GM23248 (cell line): ENCODE data around the gene DEFB128. TPM values are rescaled to one million over a fixed set of nuclear protein-coding genes. Genes with fewer than 3 reads are reported as not detected.
"Not testable (repeated sequence)": the region's sequence is repeated elsewhere in the genome, so short reads cannot be mapped to it uniquely, and the experiment has no call there.

ENCODE experiments used
- DNase-seq: peaks from one replicate; pipeline ENCODE4 v3.0.0-alpha.2; 2015
- H2AFZ ChIP-seq: fragments of 200-600 bp; sonication (generic); 2 replicates; pipeline ENCODE4 v1.6.1; 2016; ENCODE audit warnings: antibody characterized with exemption
- H3F3A ChIP-seq: fragments of 200-600 bp; sonication (generic); 2 replicates; pipeline ENCODE4 v1.6.1; 2016; ENCODE audit warnings: mild to moderate bottlenecking, antibody characterized with exemption, mixed run types; ENCODE audit not compliant: insufficient read depth
- H3K27ac ChIP-seq: fragments of 200-600 bp; sonication (generic); 2 replicates; pipeline ENCODE4 v1.5.1; 2016; ENCODE audit warnings: mild to moderate bottlenecking
- H3K27me3 ChIP-seq: fragments of 200-600 bp; sonication (generic); replicated peaks from 2 replicates; pipeline ENCODE4 v1.6.1; 2016; ENCODE audit warnings: mild to moderate bottlenecking; ENCODE audit not compliant: insufficient read depth
- H3K36me3 ChIP-seq: fragments of 200-600 bp; sonication (generic); 2 replicates; pipeline ENCODE4 v1.6.1; 2016; ENCODE audit warnings: low read depth, mild to moderate bottlenecking
- H3K4me1 ChIP-seq: fragments of 200-600 bp; sonication (generic); 2 replicates; pipeline ENCODE4 v1.6.1; 2016; ENCODE audit warnings: mild to moderate bottlenecking; ENCODE audit not compliant: insufficient read depth
- H3K4me2 ChIP-seq: fragments of 200-600 bp; sonication (generic); one replicate; pipeline ENCODE4 v1.6.1; 2016; ENCODE audit warnings: mild to moderate bottlenecking; ENCODE audit not compliant: unreplicated experiment
- H3K4me3 ChIP-seq: fragments of 200-600 bp; sonication (generic); 2 replicates; pipeline ENCODE4 v1.5.1; 2016; ENCODE audit warnings: mild to moderate bottlenecking
- H3K79me2 ChIP-seq: fragments of 200-600 bp; sonication (generic); 2 replicates; pipeline ENCODE4 v1.6.1; 2016; ENCODE audit warnings: mild to moderate bottlenecking; ENCODE audit not compliant: insufficient read depth
- H3K9ac ChIP-seq: fragments of 200-600 bp; sonication (generic); 2 replicates; pipeline ENCODE4 v1.6.1; 2016; ENCODE audit warnings: mild to moderate bottlenecking
- H3K9me2 ChIP-seq: fragments of 200-600 bp; sonication (generic); 2 replicates; pipeline ENCODE4 v1.6.1; 2016; ENCODE audit warnings: mixed run types, mild to moderate bottlenecking, moderate library complexity; ENCODE audit not compliant: insufficient read depth
- H3K9me3 ChIP-seq: fragments of 200-600 bp; sonication (generic); one replicate; pipeline ENCODE4 v1.6.1; 2017; ENCODE audit warnings: low read depth
- H4K20me1 ChIP-seq: fragments of 200-600 bp; sonication (generic); 2 replicates; pipeline ENCODE4 v1.6.0; 2016; ENCODE audit not compliant: insufficient read depth
- EZH2 ChIP-seq: fragments of 200-600 bp; sonication (generic); IDR thresholded peaks from 2 replicates; pipeline ENCODE4 v1.6.1; 2018; ENCODE audit warnings: antibody characterized with exemption, mild to moderate bottlenecking; ENCODE audit not compliant: insufficient read depth, poor library complexity, severe bottlenecking
- EZH2phosphoT487 ChIP-seq: fragments of 200-600 bp; sonication (generic); IDR thresholded peaks from 2 replicates; pipeline ENCODE4 v1.6.1; 2018; ENCODE audit warnings: antibody characterized with exemption, moderate library complexity, mild to moderate bottlenecking, low read depth; ENCODE audit not compliant: insufficient read depth
- WGBS, 2 experiments: methylation state at CpG; one replicate each; pipeline ENCODE4 v1.1.6; 2015 to 2017; ENCODE audit warnings: low lambda C conversion rate in 2 of 2, low coverage in 1 of 2; ENCODE audit errors: missing lambda C conversion rate in 2 of 2; 5-methylcytosine and 5-hydroxymethylcytosine counted together
- in situ Hi-C: fragments of 300-500 bp; cut with MboI; formaldehyde crosslinking; loops from 2 replicates; pipeline ENCODE4 v1.15.0; 2020
- polyA plus RNA-seq: library from polyadenylated mRNA; unstranded; fragments of >200 nt; fragmentation: Nextera tagmentation; extraction: Ambion mirVana; gene quantifications from 2 replicates; pipeline ENCODE4 v1.2.1, GENCODE V29; 2016
- total RNA-seq: library from RNA; depleted of rRNA; stranded (reverse); fragments of >200 nt; shearing (Covaris generic); gene quantifications from 2 replicates; pipeline ENCODE4 v1.2.3, GENCODE V29; 2014

DEFB128 gene
- total and polyA plus RNA-seq, 2 experiments from 2014 or later: not detected

GRCh38 chr20:227439-228105 is 38.1 kb upstream of the DEFB128 start:
- WGBS, 2 experiments: 18 to 33% methylated on average over 3 of the region's 3 CpGs
- Histone ChIP-seq H3K4me2 (no peak overlapping the region), H3K79me2 (no peaks in the 10 kb centered on the region), H3K9ac (no peak overlapping the region), H2AFZ (no peak overlapping the region), H3K27me3 (no peaks in the 10 kb centered on the region), H3K9me2 (no peaks in the 10 kb centered on the region), H3F3A (no peaks in the 10 kb centered on the region), H3K36me3 (no peaks in the 10 kb centered on the region), H3K27ac (no peak overlapping the region), H3K4me1 (no peaks in the 10 kb centered on the region), H4K20me1 (no peaks in the 10 kb centered on the region), H3K4me3 (no peak overlapping the region), H3K9me3 (no peaks in the 10 kb centered on the region)
- DNase-seq: no peak
- in situ Hi-C loops: no loop called here
- TF ChIP-seq EZH2 (no peak), EZH2phosphoT487 (no peak)

- in situ Hi-C loops: no loop called here
- TF ChIP-seq EZH2phosphoT487 (no peak), EZH2 (no peak)
- H4K20me1 ChIP-seq: no peaks in the 10 kb centered on the region
Observed at GRCh38 chr20:226958-227357, 37.4 kb upstream of the DEFB128 start, which contains the start of gene DEFB129. TSS of gene DEFB129 (plus strand) at chr20:227258. CDS start at chr20:227289, 31 bp downstream.

GRCh38 chr20:225879-226278 is 36.4 kb upstream of the DEFB128 start:
- not testable (repeated sequence) for DNase-seq

More at GRCh38 chr20:226958-227357, 37.4 kb upstream of the DEFB128 start, which contains the start of gene DEFB129:
- Histone ChIP-seq H3K79me2 (no peaks in the 10 kb centered on the region), H3K4me1 (no peaks in the 10 kb centered on the region), H3F3A (no peaks in the 10 kb centered on the region), H3K4me2 (no peak within 1 kb of the TSS), H3K9me2 (no peaks in the 10 kb centered on the region), H3K27me3 (0 out of 2 replicates have a peak, but pooled peaks cover 4% of the 10 kb centered on the region), H3K4me3 (no peak within 1 kb of the TSS), H2AFZ (no peak within 1 kb of the TSS), H3K9ac (no peak within 1 kb of the TSS), H3K36me3 (no peaks in the 10 kb centered on the region), H3K27ac (no peak within 1 kb of the TSS), H3K9me3 (no peaks in the 10 kb centered on the region)
- 12 to 13% methylated on average over 3 of the region's 3 CpGs for WGBS, 2 experiments
- no peak for DNase-seq

GRCh38 chr20:221258-221830 is 31.8 kb upstream of the DEFB128 start:
- Histone ChIP-seq H3K9me2 (no peaks in the 10 kb centered on the region), H2AFZ (no peak overlapping the region), H3K4me1 (no peaks in the 10 kb centered on the region), H3K9ac (no peak overlapping the region), H3K4me2 (no peak overlapping the region), H3K27ac (no peak overlapping the region), H3K27me3 (0 out of 2 replicates have a peak, but pooled peaks cover 13% of the 10 kb centered on the region), H3K9me3 (no peaks in the 10 kb centered on the region), H3K79me2 (no peaks in the 10 kb centered on the region), H3F3A (no peaks in the 10 kb centered on the region), H3K36me3 (no peaks in the 10 kb centered on the region), H4K20me1 (no peaks in the 10 kb centered on the region), H3K4me3 (no peak overlapping the region)
- WGBS, 2 experiments: 0 to 50% methylated on average over 1 of the region's 1 CpG
- no peak for TF ChIP-seq EZH2
- TF ChIP-seq EZH2phosphoT487: no peak
- in situ Hi-C loops: no loop called here
- no peak for DNase-seq

More at GRCh38 chr20:225879-226278, 36.4 kb upstream of the DEFB128 start:
- in situ Hi-C loops, H3K4me3 ChIP-seq, H2AFZ ChIP-seq, H3K79me2 ChIP-seq, H3K4me1 ChIP-seq, H3K9me3 ChIP-seq, H3K4me2 ChIP-seq, H4K20me1 ChIP-seq, H3K27me3 ChIP-seq, H3K9me2 ChIP-seq, H3F3A ChIP-seq, H3K36me3 ChIP-seq, H3K27ac ChIP-seq, H3K9ac ChIP-seq: not testable (repeated sequence)
- WGBS, 2 experiments: 15 to 26% methylated on average over 3 of the region's 3 CpGs
